ENCODE measurements around the gene INTS11. TPM values are rescaled to one million over a fixed set of nuclear protein-coding genes. Genes with fewer than 3 reads are reported as not detected.
A peak's percentile ranks its signal among the peaks of the same experiment; 100 is the strongest.

The INTS11 gene
- total RNA-seq, 1 donor from 2014 or later = 151 TPM

GRCh38 chr1:1353389-1354151 is 29.1 kb upstream of the INTS11 start:
- DNase-seq = no peak
- POLR2A ChIA-PET = no interaction called here

GRCh38 chr1:1352786-1353388 is 28.4 kb upstream of the INTS11 start:
- ChIA-PET CTCF (interaction anchor here (1.3 kb wide), 1 partner anchor 18 kb away, joined by 4 read pairs; no protein-coding TSS in a partner anchor), POLR2A (no interaction called here)
- intact Hi-C loops (cut with micrococcal nuclease) = loop anchor here (5.0 kb wide), 1 partner anchor 89 kb away; no protein-coding TSS in a partner anchor
- peaks cover 18% of the 10 kb centered on the region for H3K27me3 Mint-ChIP-seq
- peaks cover 22% of the 10 kb centered on the region for H3K4me1 Mint-ChIP-seq
- no peak overlapping the region for H3K4me3 Mint-ChIP-seq
- TF ChIP-seq CTCF (IDR thresholded peaks at IDR 0.05) = no peak
- no peaks in the 10 kb centered on the region for H3K36me3 Mint-ChIP-seq (ENCODE audit: low read depth)
- H3K9me3 Mint-ChIP-seq = no peaks in the 10 kb centered on the region
- H3K27ac Mint-ChIP-seq = no peak overlapping the region
- ATAC-seq (ENCODE audit: low read depth) (no peak), DNase-seq (no peak)

More at GRCh38 chr1:1353389-1354151, 29.1 kb upstream of the INTS11 start:
- TF ChIP-seq CTCF (IDR thresholded peaks at IDR 0.05) = no peak
- ATAC-seq (ENCODE audit: low read depth) = no peak
- CTCF ChIA-PET = no interaction called here
- Mint-ChIP-seq H3K9me3 (no peaks in the 10 kb centered on the region), H3K36me3 (ENCODE audit: low read depth) (no peaks in the 10 kb centered on the region), H3K27ac (no peak overlapping the region), H3K4me1 (peaks cover 17% of the 10 kb centered on the region), H3K27me3 (peaks cover 18% of the 10 kb centered on the region), H3K4me3 (no peak overlapping the region)
- intact Hi-C loops (cut with micrococcal nuclease) = loop anchor here (5.0 kb wide), 1 partner anchor 89 kb away; no protein-coding TSS in a partner anchor

GRCh38 chr1:1351511-1352427 is 27.3 kb upstream of the INTS11 start:
- POLR2A ChIA-PET = no interaction called here
- H3K9me3 Mint-ChIP-seq = no peaks in the 10 kb centered on the region
- peak overlapping the region; percentile 59 for H3K4me3 Mint-ChIP-seq
- peaks cover 27% of the 10 kb centered on the region for H3K4me1 Mint-ChIP-seq
- H3K27ac Mint-ChIP-seq = peak overlapping the region; percentile 43
- ATAC-seq (ENCODE audit: low read depth) (no peak), DNase-seq (no peak)
- H3K27me3 Mint-ChIP-seq = peaks cover 12% of the 10 kb centered on the region
- no peaks in the 10 kb centered on the region for H3K36me3 Mint-ChIP-seq (ENCODE audit: low read depth)
- intact Hi-C loops (cut with micrococcal nuclease) = loop anchor here (5.0 kb wide), 1 partner anchor 91 kb away; no protein-coding TSS in a partner anchor
- CTCF ChIA-PET = interaction anchor here (1.3 kb wide), 1 partner anchor 19 kb away, joined by 4 read pairs; no protein-coding TSS in a partner anchor
- TF ChIP-seq CTCF (IDR thresholded peaks at IDR 0.05) = no peak

GRCh38 chr1:1349256-1350012 is 25.0 kb upstream of the INTS11 start, which contains the start of gene DVL1:
DVL1 (minus strand) TSS chr1:1349418; CDS start chr1:1349065, 353 bp downstream.
- Mint-ChIP-seq H3K27me3 (peaks cover 12% of the 10 kb centered on the region), H3K9me3 (no peaks in the 10 kb centered on the region), H3K4me1 (peaks cover 30% of the 10 kb centered on the region), H3K27ac (no peak within 1 kb of the TSS), H3K4me3 (peak within 1 kb of the TSS; percentile 77), H3K36me3 (ENCODE audit: low read depth) (no peaks in the 10 kb centered on the region)
- ChIA-PET CTCF (no interaction called here), POLR2A (interaction anchor here (1.2 kb wide), 1 partner anchor 317 kb away, joined by 3 read pairs; no protein-coding TSS in a partner anchor)
- intact Hi-C loops (cut with micrococcal nuclease) = loop anchor here (1.0 to 5.0 kb wide), 4 partner anchors 25 to 93 kb away; partner anchors contain the start of genes AURKAIP1, CPTP, INTS11 and PUSL1
- ATAC-seq (ENCODE audit: low read depth) (peak; percentile 84), DNase-seq (peak; percentile 75)
- no peak for TF ChIP-seq CTCF (IDR thresholded peaks at IDR 0.05)
